Measurements from ENCODE around the gene SELENOF. TPM values are rescaled to one million over a fixed set of nuclear protein-coding genes. Genes with fewer than 3 reads are reported as not detected.

Gene SELENOF
- total RNA-seq, 1 experiment from 2014 or later = 175 TPM

GRCh38 chr1:86914998-86915736 is 1.2 kb upstream of the SELENOF start:
- intact Hi-C loops (cut with micrococcal nuclease) = no loop called here
- TF ChIP-seq ZNF274 (IDR thresholded peaks at IDR 0.05; ENCODE audit: low read depth, low read length) = no peak
- TF ChIP-seq TCF7L2 (IDR thresholded peaks at IDR 0.05; ENCODE audit: borderline replicate concordance, extremely low read depth, insufficient read depth, insufficient read length) = no peak
- no peak for TF ChIP-seq SP1 (IDR thresholded peaks at IDR 0.05; ENCODE audit: low read depth)
- no peak for TF ChIP-seq REST (IDR thresholded peaks at IDR 0.05; ENCODE audit: low read depth)
- TF ChIP-seq EZH2 (IDR thresholded peaks at IDR 0.05) = no peak
- TF ChIP-seq ATF3 (IDR thresholded peaks at IDR 0.05) = no peak
- TF ChIP-seq CTCF (IDR thresholded peaks at IDR 0.05 in 2 of 3, conservative IDR thresholded peaks at IDR 0.05 in 1 of 3; ENCODE audit: borderline replicate concordance in 1 of 3, insufficient read depth in 1 of 3, low read depth in 2 of 3, low read length in 2 of 3) = no peak
- no peak for TF ChIP-seq CBX3 (IDR thresholded peaks at IDR 0.05; ENCODE audit: low read depth)
- TF ChIP-seq CEBPB (IDR thresholded peaks at IDR 0.05; ENCODE audit: low read depth) = no peak
- no peak for TF ChIP-seq JUND (IDR thresholded peaks at IDR 0.05)
- TF ChIP-seq ZBTB33 (IDR thresholded peaks at IDR 0.05; ENCODE audit: extremely low read depth, insufficient replicate concordance, low read length) = no peak
- TF ChIP-seq SIN3A (IDR thresholded peaks at IDR 0.05; ENCODE audit: low read depth) = no peak
- no peak for TF ChIP-seq POLR2A (IDR thresholded peaks at IDR 0.05; ENCODE audit: borderline replicate concordance, extremely low read depth, insufficient read depth, insufficient read length)
- TF ChIP-seq EGR1 (IDR thresholded peaks at IDR 0.05; ENCODE audit: low read depth) = no peak
- no peak for TF ChIP-seq YY1 (IDR thresholded peaks at IDR 0.05; ENCODE audit: extremely low read depth, insufficient replicate concordance, low read depth, low read length)
- no peak for TF ChIP-seq EZH2phosphoT487 (IDR thresholded peaks at IDR 0.05; ENCODE audit: borderline replicate concordance)
- TF ChIP-seq SRF (IDR thresholded peaks at IDR 0.05; ENCODE audit: low read depth) = no peak
- no peaks in the 10 kb centered on the region for H3K36me3 ChIP-seq (ENCODE audit: control insufficient read depth in 1 of 2, insufficient read depth in 2 of 2, low read length in 2 of 2)
- POLR2A ChIA-PET = interaction anchor here (1.1 kb wide), 1 partner anchor 21 kb away, joined by 3 read pairs; no protein-coding TSS in a partner anchor
- H4K20me1 ChIP-seq (ENCODE audit: insufficient read depth) = no peaks in the 10 kb centered on the region
- peak overlapping the region; percentile 72 for H3K27ac ChIP-seq (ENCODE audit: low read depth, low read length)
- no peak for DNase-seq (ENCODE audit: low read depth, low spot score)
- H3K9me3 ChIP-seq (ENCODE audit: control insufficient read depth in 1 of 2, insufficient read depth in 1 of 2, low read depth in 1 of 2, low read length in 2 of 2) = no peaks in the 10 kb centered on the region
- peak; percentile 31 for ATAC-seq
- peaks cover 89% of the 10 kb centered on the region for H3K79me2 ChIP-seq (ENCODE audit: insufficient read depth, low read length)
- no peaks in the 10 kb centered on the region for H3K27me3 ChIP-seq (ENCODE audit: insufficient read depth, low read length)
- TSS peak; percentile 46 for BruUV-seq (replicated peaks)
- H2AFZ ChIP-seq (ENCODE audit: low read depth, low read length, poor library complexity, severe bottlenecking) = peak overlapping the region; percentile 79
- CTCF ChIA-PET = interaction anchor here (1.4 kb wide), 1 partner anchor 50 kb away, joined by 4 read pairs; no protein-coding TSS in a partner anchor
- RAD21 ChIA-PET (ENCODE audit: low non-redundant PET in 1 of 2, low total read pairs in 2 of 2, uncharacterized antibody in 2 of 2, unreplicated experiment in 2 of 2) = no interaction called here
- peak overlapping the region; percentile 79 for H3K9ac ChIP-seq (ENCODE audit: low read length)
- peak overlapping the region; percentile 83 to 86 for H3K4me3 ChIP-seq (replicated peaks in 1 of 2; ENCODE audit: low read depth in 1 of 2, low read length in 2 of 2)
- no peaks in the 10 kb centered on the region for H3K9me2 ChIP-seq (ENCODE audit: insufficient read depth)
- peak overlapping the region; percentile 96 for H3K4me2 ChIP-seq (ENCODE audit: low read length)
- peaks cover 11 to 21% of the 10 kb centered on the region in 2 experiments; a peak in 3 of 4 replicates for H3K4me1 ChIP-seq (ENCODE audit: control insufficient read depth in 1 of 2, insufficient read depth in 2 of 2, low read length in 2 of 2)
